Endothelial cell of umbilical vein (primary cell): Measurements from ENCODE around the gene ARHGEF16. TPM values are rescaled to one million over a fixed set of nuclear protein-coding genes. Genes with fewer than 3 reads are reported as not detected.
A peak's percentile ranks its signal among the peaks of the same experiment; 100 is the strongest.

Experiments used
- Bru-seq: library from RNA; stranded (reverse); fragments of 400-500 nt; gene quantifications from one replicate; lab custom pipeline; 2021; lab: Mats Ljungman, UMichigan
- BruChase-seq, 2 experiments: library from RNA; stranded (reverse); fragments of 400-500 nt; gene quantifications; one replicate each; lab custom pipeline; 2021; lab: Mats Ljungman, UMichigan
- BruUV-seq: library from RNA; stranded (reverse); fragments of 400-500 nt; replicated peaks from 2 replicates; lab custom pipeline; 2021; lab: Mats Ljungman, UMichigan
- CTCF ChIA-PET: fragments of 300-600, 350-600 bp; sonication (Branson Sonifier 250); formaldehyde crosslinking; loops from one replicate; lab custom pipeline; 2021; ENCODE audit warnings: antibody characterized with exemption, inconsistent platforms; lab: Charles Lee
- POLR2A ChIA-PET: fragments of 300-600, 350-600 bp; sonication (Branson Sonifier 250); formaldehyde crosslinking; loops from one replicate; lab custom pipeline; 2021; ENCODE audit warnings: antibody characterized with exemption, inconsistent platforms; lab: Charles Lee
- DNase-seq: peaks from one replicate; pipeline ENCODE4 v3.0.0-alpha.2; 2011; ENCODE audit warnings: low read depth, low spot score
- FAIRE-seq: peaks from 2 replicates; lab custom pipeline; 2011; peaks lifted over from hg19 to GRCh38; lab: Jason Lieb, UNC
- H2AFZ ChIP-seq: 2 replicates; pipeline ENCODE4 v1.6.0; 2012; ENCODE audit warnings: low read depth, low read length, control low read depth, inconsistent platforms
- H3K27ac ChIP-seq: 2 replicates; pipeline ENCODE4 v1.5.1; 2011; ENCODE audit warnings: low read depth, mild to moderate bottlenecking, control low read depth, low read length, moderate library complexity; ENCODE audit not compliant: insufficient read depth
- H3K27me3 ChIP-seq, 2 experiments: 2 replicates each; pipeline versions ENCODE4 v1.6.0 to v1.6.1; 2011; ENCODE audit warnings: low read length in 2 of 2, mixed read lengths in 1 of 2; ENCODE audit not compliant: control insufficient read depth in 2 of 2, insufficient read depth in 2 of 2
- H3K36me3 ChIP-seq, 2 experiments: 2 replicates in 1 of 2; 3 replicates in 1 of 2; pipeline ENCODE4 v1.5.1; 2011; ENCODE audit warnings: low read length in 2 of 2, mild to moderate bottlenecking in 1 of 2, moderate library complexity in 1 of 2; ENCODE audit not compliant: control insufficient read depth in 2 of 2, insufficient read depth in 2 of 2; ENCODE audit errors: extremely low read depth in 1 of 2
- H3K4me1 ChIP-seq: 3 replicates; pipeline ENCODE4 v1.5.1; 2011; ENCODE audit warnings: mild to moderate bottlenecking, low read length; ENCODE audit not compliant: control insufficient read depth, insufficient read depth; ENCODE audit errors: extremely low read depth
- H3K4me2 ChIP-seq: 2 replicates; pipeline ENCODE4 v1.6.1; 2011; ENCODE audit warnings: low read length, control low read depth, mixed read lengths; ENCODE audit not compliant: insufficient read depth
- H3K4me3 ChIP-seq, 3 experiments: fragments of 200-600 bp in 1 of 3; sonication (generic), shearing (Covaris generic) in 1 of 3; replicated peaks in 1 of 3; 2 replicates each; pipeline ENCODE4 v1.5.1; 2011 to 2016; ENCODE audit warnings: control low read depth in 3 of 3, low read length in 3 of 3, mild to moderate bottlenecking in 2 of 3, inconsistent platforms in 1 of 3, low read depth in 1 of 3, moderate library complexity in 1 of 3; ENCODE audit not compliant: insufficient read depth in 1 of 3
- H3K79me2 ChIP-seq: 2 replicates; pipeline ENCODE4 v1.6.0; 2012; ENCODE audit warnings: low read length, inconsistent platforms; ENCODE audit not compliant: control insufficient read depth, insufficient read depth
- H3K9ac ChIP-seq: replicated peaks from 2 replicates; pipeline ENCODE3; 2011; ENCODE audit warnings: low read length, control low read depth; ENCODE audit not compliant: insufficient read depth; ENCODE audit errors: extremely low read depth
- H3K9me1 ChIP-seq: replicated peaks from 3 replicates; pipeline ENCODE4 v1.6.0; 2011; ENCODE audit warnings: mild to moderate bottlenecking, low read length; ENCODE audit not compliant: control insufficient read depth, insufficient read depth; ENCODE audit errors: extremely low read depth
- H3K9me3 ChIP-seq: replicated peaks from 2 replicates; pipeline ENCODE4 v1.5.1; 2012; ENCODE audit warnings: low read length, inconsistent platforms; ENCODE audit not compliant: control insufficient read depth, insufficient read depth
- H4K20me1 ChIP-seq: replicated peaks from 2 replicates; pipeline ENCODE3; 2011; ENCODE audit warnings: mild to moderate bottlenecking, low read length; ENCODE audit not compliant: control insufficient read depth, insufficient read depth; ENCODE audit errors: extremely low read depth
- CTCF ChIP-seq, 2 donors: IDR thresholded peaks; 1 replicate in 1 of 2; 2 replicates in 1 of 2; pipeline ENCODE4 v1.5.1; 2011; ENCODE audit warnings: low read length in 2 of 2, mild to moderate bottlenecking in 2 of 2, moderate library complexity in 2 of 2, control low read depth in 1 of 2, inconsistent platforms in 1 of 2, low read depth in 1 of 2; ENCODE audit not compliant: insufficient read depth in 1 of 2; ENCODE audit errors: extremely low read depth in 1 of 2
- EZH2 ChIP-seq: IDR thresholded peaks from 2 replicates; pipeline ENCODE4 v1.6.1; 2012; ENCODE audit warnings: borderline replicate concordance, low read depth, mild to moderate bottlenecking, moderate library complexity, low read length, inconsistent platforms; ENCODE audit not compliant: severe bottlenecking
- JUN ChIP-seq: IDR thresholded peaks from 2 replicates; pipeline ENCODE4 v1.6.1; 2011; ENCODE audit warnings: borderline replicate concordance, low read depth; ENCODE audit not compliant: insufficient read length, insufficient read depth
- POLR2A ChIP-seq: IDR thresholded peaks from 2 replicates; pipeline ENCODE4 v1.6.1; 2012; ENCODE audit warnings: low read depth, mild to moderate bottlenecking, control low read depth, low read length
- dilution Hi-C: fragments of 300-500 bp; cut with MboI; formaldehyde crosslinking; loops from one replicate; pipeline ENCODE4 v1.15.0; 2019; ENCODE audit warnings: low sequenced_read_pairs; ENCODE audit not compliant: extremely low pct_ligation_motif_present
- intact Hi-C: fragments of 100-400 bp; cut with micrococcal nuclease; formaldehyde crosslinking; loops from one replicate; pipeline ENCODE4 v1.10.0; 2022
- long read RNA-seq: library from polyadenylated mRNA; stranded (forward); transcript quantifications from one replicate; pipeline ENCODE4 v2.0.0, GENCODE V29; 2021
- polyA minus RNA-seq, 3 experiments: library from RNA; depleted of rRNA, polyadenylated mRNA; stranded (reverse); fragments of >200 nt; gene quantifications; 1 replicate in 1 of 3; 2 replicates in 2 of 3; pipeline ENCODE4 v1.2.3, GENCODE V29; 2011
- polyA plus RNA-seq, 4 experiments: library from polyadenylated mRNA; depleted of rRNA in 3 of 4; stranded (reverse) in 3 of 4; unstranded in 1 of 4; fragments of >200 nt; gene quantifications; 2 replicates each; pipeline versions ENCODE4 v1.2.1 to v1.2.3, GENCODE V29; 2011 to 2012; ENCODE audit warnings: missing spikeins in 1 of 4
- total RNA-seq: library from RNA; stranded (reverse); gene quantifications from 2 replicates; pipeline ENCODE4 v1.2.3, GENCODE V29; 2021

The ARHGEF16 gene
- total RNA-seq (0.51 and 1.3 TPM in 2 replicates), polyA plus RNA-seq (0.52 and 0.80 TPM in 2 replicates), polyA minus RNA-seq (0.13 TPM in 1 of 2 replicates, not detected in the other), Bru-seq, nascent RNA (percentile 8 among the genes with signal in this experiment), BruChase-seq, experiment 1, labeled RNA remaining after a 6-hour chase (percentile 18 among the genes with signal in this experiment), BruChase-seq, experiment 2, labeled RNA remaining after a 2-hour chase (percentile 7 among the genes with signal in this experiment)
- 0.21 and 0.27 TPM in 2 replicates for polyA plus RNA-seq (2011; cell fraction: cytosol; rRNA removed)
- polyA plus RNA-seq (2011; cell fraction: nucleus; rRNA removed), result 0.75 and 0.87 TPM in 2 replicates
- polyA plus RNA-seq (2012), result 0.20 and 0.57 TPM in 2 replicates
- 10.7 TPM for polyA minus RNA-seq (2011; cell fraction: cytosol; rRNA and poly(A)+ RNA removed)
- 0.34 and 0.58 TPM in 2 replicates for polyA minus RNA-seq (2011; cell fraction: nucleus; rRNA and poly(A)+ RNA removed)
- long read RNA-seq, result 0 reads

GRCh38 chr1:3453891-3454810 is at the start of gene ARHGEF16:
ARHGEF16 (plus strand) TSS chr1:3454665; CDS start chr1:3463085, 8,420 bp downstream.
- BruUV-seq, result no TSS peak
- Histone ChIP-seq H3K9me3 (no peaks in the 10 kb centered on the region), H3K9me1 (no peaks in the 10 kb centered on the region), H3K36me3 (no peaks in the 10 kb centered on the region), H3K4me2 (no peak within 1 kb of the TSS), H3K27ac (no peak within 1 kb of the TSS), H3K9ac (no peak within 1 kb of the TSS), H3K79me2 (no peaks in the 10 kb centered on the region), H3K4me3 (peak within 1 kb of the TSS in 2 of 3 experiments; percentile 17 to 30), H2AFZ (no peak within 1 kb of the TSS), H4K20me1 (no peaks in the 10 kb centered on the region), H3K27me3 (peaks cover 0 to 3% of the 10 kb centered on the region in 2 experiments), H3K4me1 (no peaks in the 10 kb centered on the region)
- CTCF ChIA-PET, result interaction anchor here (1.0 to 4.4 kb wide), 19 partner anchors 10 to 350 kb away, joined by 3 to 139 read pairs (median 10); partner anchors contain the start of genes LRRC47 and TPRG1L
- peak; percentile 43 for FAIRE-seq
- TF ChIP-seq EZH2 (peak; percentile 53), CTCF (IDR thresholded peaks at IDR 0.05; ENCODE audit: extremely low read depth in 1 of 2, insufficient read depth in 1 of 2, low read depth in 1 of 2, low read length in 2 of 2) (peak; percentile 48 to 55), POLR2A (no peak), JUN (no peak)
- DNase-seq, result peak; percentile 32
- dilution Hi-C loops (no loop called here), intact Hi-C loops (loop anchor here (1.0 to 5.0 kb wide), 5 partner anchors 17 to 348 kb away; no protein-coding TSS in a partner anchor)
- POLR2A ChIA-PET, result no interaction called here
